NT2/D1 (cell line): ENCODE results near the gene PRRC1.

ENCODE experiments used
- DNase-seq: peaks from one replicate; pipeline ENCODE4 v3.0.0-alpha.2; 2011; ENCODE audit warnings: low read depth, low spot score
- H3K27me3 ChIP-seq: 2 replicates; pipeline ENCODE4 v1.6.0; 2011; ENCODE audit warnings: mild to moderate bottlenecking; ENCODE audit not compliant: insufficient read length, insufficient read depth
- H3K36me3 ChIP-seq: 2 replicates; pipeline ENCODE4 v1.6.1; 2011; ENCODE audit warnings: mild to moderate bottlenecking, low read length, mixed read lengths; ENCODE audit not compliant: insufficient read depth, insufficient read length
- H3K4me1 ChIP-seq: 2 replicates; pipeline ENCODE4 v1.5.1; 2011; ENCODE audit not compliant: insufficient read depth, insufficient read length
- H3K4me3 ChIP-seq: 2 replicates; pipeline ENCODE4 v1.5.1; 2011; ENCODE audit warnings: low read depth; ENCODE audit not compliant: insufficient read length
- H3K9ac ChIP-seq: 2 replicates; pipeline ENCODE4 v1.6.0; 2011; ENCODE audit warnings: low read depth; ENCODE audit not compliant: insufficient read length
- H3K9me3 ChIP-seq: 2 replicates; pipeline ENCODE4 v1.5.1; 2011; ENCODE audit warnings: mild to moderate bottlenecking, low read length; ENCODE audit not compliant: insufficient read depth
- SUZ12 ChIP-seq: IDR thresholded peaks from 2 replicates; pipeline ENCODE4 v1.6.1; 2011; ENCODE audit not compliant: insufficient read length, insufficient read depth; ENCODE audit errors: extremely low read depth
- YY1 ChIP-seq: IDR thresholded peaks from 2 replicates; pipeline ENCODE4 v1.6.1; 2011; ENCODE audit not compliant: insufficient read length, insufficient read depth
- ZNF274 ChIP-seq: IDR thresholded peaks from 2 replicates; pipeline ENCODE4 v1.6.1; 2011; ENCODE audit warnings: mild to moderate bottlenecking, low read depth, low read length

The PRRC1 gene

GRCh38 chr5:127595484-127596368 is 78.3 kb downstream of the PRRC1 start:
- DNase-seq, result no peak
- Histone ChIP-seq H3K36me3 (no peaks in the 10 kb centered on the region), H3K9me3 (no peaks in the 10 kb centered on the region), H3K4me1 (no peaks in the 10 kb centered on the region), H3K9ac (no peak overlapping the region), H3K27me3 (no peaks in the 10 kb centered on the region), H3K4me3 (no peak overlapping the region)
- TF ChIP-seq SUZ12 (no peak), YY1 (no peak), ZNF274 (no peak)

GRCh38 chr5:127596501-127596900 is 79.1 kb downstream of the PRRC1 start:
- H3K27me3 ChIP-seq, result no peaks in the 10 kb centered on the region
- no peaks in the 10 kb centered on the region for H3K9me3 ChIP-seq
- no peaks in the 10 kb centered on the region for H3K4me1 ChIP-seq
- no peak for DNase-seq
- H3K36me3 ChIP-seq, result no peaks in the 10 kb centered on the region
- no peak overlapping the region for H3K4me3 ChIP-seq
- TF ChIP-seq YY1, result no peak
- TF ChIP-seq ZNF274, result no peak
- TF ChIP-seq SUZ12, result no peak
- no peak overlapping the region for H3K9ac ChIP-seq

- Histone ChIP-seq H3K4me1 (no peaks in the 10 kb centered on the region), H3K9ac (no peak overlapping the region), H3K27me3 (no peaks in the 10 kb centered on the region), H3K4me3 (no peak overlapping the region), H3K36me3 (no peaks in the 10 kb centered on the region), H3K9me3 (no peaks in the 10 kb centered on the region)
- DNase-seq, result no peak
- TF ChIP-seq YY1 (no peak), ZNF274 (no peak), SUZ12 (no peak)
Observed at GRCh38 chr5:127599320-127599719, 81.9 kb downstream of the PRRC1 start.

GRCh38 chr5:127599847-127600246 is 82.4 kb downstream of the PRRC1 start:
- H3K27me3 ChIP-seq, result no peaks in the 10 kb centered on the region
- H3K36me3 ChIP-seq, result no peaks in the 10 kb centered on the region
- no peak overlapping the region for H3K9ac ChIP-seq
- H3K4me1 ChIP-seq, result no peaks in the 10 kb centered on the region
- no peak for DNase-seq
- H3K9me3 ChIP-seq, result no peaks in the 10 kb centered on the region
- no peak overlapping the region for H3K4me3 ChIP-seq
- TF ChIP-seq YY1 (no peak), SUZ12 (no peak), ZNF274 (no peak)

GRCh38 chr5:127601111-127601510 is 83.7 kb downstream of the PRRC1 start:
- Histone ChIP-seq H3K36me3 (no peaks in the 10 kb centered on the region), H3K9me3 (no peaks in the 10 kb centered on the region), H3K4me3 (no peak overlapping the region), H3K4me1 (no peaks in the 10 kb centered on the region), H3K27me3 (no peaks in the 10 kb centered on the region), H3K9ac (no peak overlapping the region)
- TF ChIP-seq YY1 (no peak), ZNF274 (no peak), SUZ12 (no peak)
- DNase-seq, result no peak

GRCh38 chr5:127601601-127602000 is 84.2 kb downstream of the PRRC1 start:
- no peaks in the 10 kb centered on the region for H3K4me1 ChIP-seq
- H3K4me3 ChIP-seq, result no peak overlapping the region
- no peaks in the 10 kb centered on the region for H3K9me3 ChIP-seq
- no peaks in the 10 kb centered on the region for H3K27me3 ChIP-seq
- H3K36me3 ChIP-seq, result no peaks in the 10 kb centered on the region
- H3K9ac ChIP-seq, result no peak overlapping the region
- no peak for TF ChIP-seq YY1
- TF ChIP-seq ZNF274, result no peak
- no peak for TF ChIP-seq SUZ12
- no peak for DNase-seq

GRCh38 chr5:127602481-127602880 is 85.0 kb downstream of the PRRC1 start:
- Histone ChIP-seq H3K4me3 (no peak overlapping the region), H3K36me3 (no peaks in the 10 kb centered on the region), H3K27me3 (no peaks in the 10 kb centered on the region), H3K9ac (no peak overlapping the region), H3K4me1 (no peaks in the 10 kb centered on the region), H3K9me3 (no peaks in the 10 kb centered on the region)
- DNase-seq, result no peak
- TF ChIP-seq SUZ12 (no peak), ZNF274 (no peak), YY1 (no peak)
